Progenitor cell of endocrine pancreas (in vitro differentiated cells): ENCODE data around the gene MSMP. TPM values are rescaled to one million over a fixed set of nuclear protein-coding genes. Genes with fewer than 3 reads are reported as not detected.
A peak's percentile ranks its signal among the peaks of the same experiment; 100 is the strongest.

Experiments used
- DNase-seq: peaks from one replicate; pipeline ENCODE4 v3.0.0; 2021; ENCODE audit warnings: low spot score; ENCODE audit not compliant: unreplicated experiment
- H3K27ac Mint-ChIP-seq: 2 replicates; pipeline ENCODE4 v1.8.0; 2021; ENCODE audit warnings: mild to moderate bottlenecking, moderate library complexity, mixed read lengths
- H3K27me3 Mint-ChIP-seq: 2 replicates; pipeline ENCODE4 v1.8.0; 2021; ENCODE audit warnings: mixed read lengths
- H3K36me3 Mint-ChIP-seq: 2 replicates; pipeline ENCODE4 v1.8.0; 2022; ENCODE audit warnings: mixed read lengths; ENCODE audit not compliant: insufficient read depth
- H3K4me1 Mint-ChIP-seq: 2 replicates; pipeline ENCODE4 v1.8.0; 2021; ENCODE audit warnings: low read depth, mixed read lengths
- H3K4me3 Mint-ChIP-seq: 2 replicates; pipeline ENCODE4 v1.8.0; 2021; ENCODE audit warnings: low read depth, mild to moderate bottlenecking, moderate library complexity, mixed read lengths
- H3K9me3 Mint-ChIP-seq: 2 replicates; pipeline ENCODE4 v1.8.0; 2021; ENCODE audit warnings: low read depth, mixed read lengths
- CTCF ChIP-seq: fragments of 200-600 bp; sonication (generic); IDR thresholded peaks from one replicate; pipeline ENCODE4 v1.5.0; 2021; ENCODE audit warnings: antibody characterized with exemption, mild to moderate bottlenecking; ENCODE audit not compliant: unreplicated experiment
- total RNA-seq: library from RNA; stranded (reverse); gene quantifications from 2 replicates; pipeline ENCODE4 v1.2.1, GENCODE V29; 2021

The MSMP gene
- total RNA-seq, 1 donor from 2014 or later: not detected

GRCh38 chr9:35738186-35738585 is 15.9 kb downstream of the MSMP start:
- no peak for TF ChIP-seq CTCF
- no peaks in the 10 kb centered on the region for H3K27me3 Mint-ChIP-seq
- no peak overlapping the region for H3K27ac Mint-ChIP-seq
- no peaks in the 10 kb centered on the region for H3K9me3 Mint-ChIP-seq
- peaks cover 27% of the 10 kb centered on the region for H3K36me3 Mint-ChIP-seq
- H3K4me1 Mint-ChIP-seq: peaks cover 3% of the 10 kb centered on the region
- H3K4me3 Mint-ChIP-seq: no peak overlapping the region
- no peak for DNase-seq

- Mint-ChIP-seq H3K9me3 (no peaks in the 10 kb centered on the region), H3K4me1 (peaks cover 8% of the 10 kb centered on the region), H3K27ac (no peak overlapping the region), H3K36me3 (peaks cover 26% of the 10 kb centered on the region), H3K4me3 (no peak overlapping the region), H3K27me3 (no peaks in the 10 kb centered on the region)
- no peak for DNase-seq
- TF ChIP-seq CTCF: no peak
These were observed 16.9 kb downstream of the MSMP start for GRCh38 chr9:35737143-35737542.

GRCh38 chr9:35736201-35736633 is 17.9 kb downstream of the MSMP start:
- peak; percentile 51 for DNase-seq
- H3K27me3 Mint-ChIP-seq: no peaks in the 10 kb centered on the region
- no peak overlapping the region for H3K27ac Mint-ChIP-seq
- peaks cover 20% of the 10 kb centered on the region for H3K36me3 Mint-ChIP-seq
- H3K9me3 Mint-ChIP-seq: no peaks in the 10 kb centered on the region
- H3K4me3 Mint-ChIP-seq: no peak overlapping the region
- H3K4me1 Mint-ChIP-seq: peaks cover 13% of the 10 kb centered on the region
- peak; percentile 75 for TF ChIP-seq CTCF

- Mint-ChIP-seq H3K4me3 (peak overlapping the region; percentile 14), H3K36me3 (peaks cover 16% of the 10 kb centered on the region)
These were observed 20.0 kb downstream of the MSMP start for GRCh38 chr9:35734096-35734495.

GRCh38 chr9:35732800-35733541 is 21.1 kb downstream of the MSMP start:
- Mint-ChIP-seq H3K27me3 (no peaks in the 10 kb centered on the region), H3K4me3 (no peak overlapping the region), H3K4me1 (peaks cover 16% of the 10 kb centered on the region), H3K27ac (peak overlapping the region; percentile 95), H3K36me3 (peaks cover 11% of the 10 kb centered on the region), H3K9me3 (no peaks in the 10 kb centered on the region)
- TF ChIP-seq CTCF: no peak
- DNase-seq: no peak

More at GRCh38 chr9:35734096-35734495, 20.0 kb downstream of the MSMP start:
- peaks cover 16% of the 10 kb centered on the region for H3K4me1 Mint-ChIP-seq
- TF ChIP-seq CTCF: no peak
- no peaks in the 10 kb centered on the region for H3K9me3 Mint-ChIP-seq
- no peaks in the 10 kb centered on the region for H3K27me3 Mint-ChIP-seq
- DNase-seq: no peak
- no peak overlapping the region for H3K27ac Mint-ChIP-seq
